Peyer's patch (tissue), 4 donors: ENCODE results near the gene MEI1.
"Not testable (repeated sequence)": the region's sequence is repeated elsewhere in the genome, so short reads cannot be mapped to it uniquely, and the experiment has no call there.

Experiments used
- CTCF ChIP-seq, 6 experiments: fragments of 450-650 bp in 4 of 6; fragments of 200-600 bp in 2 of 6; sonication (generic) in 1 of 6; IDR thresholded peaks; one replicate each; pipeline ENCODE4 v1.5.1; 2017 to 2019; ENCODE audit warnings: antibody characterized with exemption in 6 of 6, mild to moderate bottlenecking in 3 of 6, moderate library complexity in 1 of 6
- POLR2A ChIP-seq, 2 donors: fragments of 450-650 bp; IDR thresholded peaks; one replicate each; pipeline ENCODE4 v1.5.1; 2017; ENCODE audit warnings: antibody characterized with exemption in 2 of 2, mild to moderate bottlenecking in 2 of 2, moderate library complexity in 2 of 2

GRCh38 chr22:41835462-41835861, 136.2 kb downstream of the MEI1 start:
- TF ChIP-seq CTCF, POLR2A (IDR thresholded peaks at IDR 0.05): not testable (repeated sequence)
